ENCODE results near the gene NMRK2.
"Not testable (repeated sequence)": the region's sequence is repeated elsewhere in the genome, so short reads cannot be mapped to it uniquely, and the experiment has no call there.

Gene NMRK2

GRCh38 chr19:3936506-3937442, 3.9 kb downstream of the NMRK2 start:
- no peak for DNase-seq (ENCODE audit: low spot score)

- not testable (repeated sequence) for DNase-seq (ENCODE audit: low spot score)
These were observed 5.6 kb downstream of the NMRK2 start for GRCh38 chr19:3938300-3938950.

- DNase-seq (ENCODE audit: low spot score): no peak
These were observed 10.0 kb downstream of the NMRK2 start for GRCh38 chr19:3942790-3943409.

GRCh38 chr19:3944018-3944721, 11.3 kb downstream of the NMRK2 start:
- DNase-seq (ENCODE audit: low spot score): no peak

GRCh38 chr19:3945838-3946237, 13.0 kb downstream of the NMRK2 start:
- no peak for DNase-seq (ENCODE audit: low spot score)

- not testable (repeated sequence) for DNase-seq (ENCODE audit: low spot score)
These were observed 14.6 kb downstream of the NMRK2 start for GRCh38 chr19:3947316-3947933.

GRCh38 chr19:3949294-3949693, 16.4 kb downstream of the NMRK2 start:
- DNase-seq (ENCODE audit: low spot score): no peak

GRCh38 chr19:3949997-3950859, 17.4 kb downstream of the NMRK2 start:
- DNase-seq (ENCODE audit: low spot score): no peak

- no peak for DNase-seq (ENCODE audit: low spot score)
These were observed 18.3 kb downstream of the NMRK2 start for GRCh38 chr19:3950871-3951861.

GRCh38 chr19:3952755-3953276, 19.9 kb downstream of the NMRK2 start:
- DNase-seq (ENCODE audit: low spot score): not testable (repeated sequence)

GRCh38 chr19:3954107-3954506, 21.2 kb downstream of the NMRK2 start:
- DNase-seq (ENCODE audit: low spot score): no peak

GRCh38 chr19:3955276-3955675, 22.4 kb downstream of the NMRK2 start:
- DNase-seq (ENCODE audit: low spot score): not testable (repeated sequence)

GRCh38 chr19:3955688-3956087, 22.8 kb downstream of the NMRK2 start:
- DNase-seq (ENCODE audit: low spot score): no peak

GRCh38 chr19:3958836-3959765, 26.2 kb downstream of the NMRK2 start:
- DNase-seq (ENCODE audit: low spot score): no peak

- no peak for DNase-seq (ENCODE audit: low spot score)
These were observed 26.9 kb downstream of the NMRK2 start for GRCh38 chr19:3959766-3960131.

GRCh38 chr19:3961007-3961406, 28.1 kb downstream of the NMRK2 start:
- DNase-seq (ENCODE audit: low spot score): no peak

GRCh38 chr19:3963458-3964255, 30.8 kb downstream of the NMRK2 start:
- no peak for DNase-seq (ENCODE audit: low spot score)

Measured in ecto neural progenitor cell (in vitro differentiated cells).